Neural progenitor cell (in vitro differentiated cells): Measurements from ENCODE around the gene FOXJ3. TPM values are rescaled to one million over a fixed set of nuclear protein-coding genes. Genes with fewer than 3 reads are reported as not detected.

ENCODE experiments used
- DNase-seq: peaks from one replicate; pipeline ENCODE4 v3.0.0-alpha.2; 2016; ENCODE audit warnings: low spot score
- H2AFZ ChIP-seq: fragments of 200-600 bp; sonication (generic); replicated peaks from 2 replicates; pipeline ENCODE4 v1.6.1; 2016; ENCODE audit warnings: antibody characterized with exemption
- H3F3A ChIP-seq: fragments of 200-600 bp; sonication (generic); 2 replicates; pipeline ENCODE4 v1.6.1; 2016; ENCODE audit warnings: antibody characterized with exemption, low read depth
- H3K27ac ChIP-seq: fragments of 200-600 bp; sonication (generic); 2 replicates; pipeline ENCODE4 v1.5.1; 2016; ENCODE audit warnings: mild to moderate bottlenecking
- H3K27me3 ChIP-seq: fragments of 200-600 bp; sonication (generic); 2 replicates; pipeline ENCODE4 v1.6.1; 2016; ENCODE audit warnings: mild to moderate bottlenecking, moderate library complexity
- H3K36me3 ChIP-seq: fragments of 200-600 bp; sonication (generic); 2 replicates; pipeline ENCODE4 v1.5.1; 2016
- H3K4me1 ChIP-seq: fragments of 200-600 bp; sonication (generic); 2 replicates; pipeline ENCODE4 v1.6.1; 2016; ENCODE audit warnings: mixed run types
- H3K4me2 ChIP-seq: fragments of 200-600 bp; sonication (generic); 2 replicates; pipeline ENCODE4 v1.6.1; 2016
- H3K4me3 ChIP-seq: fragments of 200-600 bp; sonication (generic); 2 replicates; pipeline ENCODE4 v1.5.1; 2016
- H3K79me2 ChIP-seq: fragments of 200-600 bp; sonication (generic); 2 replicates; pipeline ENCODE4 v1.6.1; 2016; ENCODE audit warnings: low read depth
- H3K9ac ChIP-seq: fragments of 200-600 bp; sonication (generic); 2 replicates; pipeline ENCODE4 v1.6.1; 2016
- H3K9me3 ChIP-seq: fragments of 200-600 bp; sonication (generic); 2 replicates; pipeline ENCODE4 v1.5.1; 2016; ENCODE audit warnings: low read depth
- H4K20me1 ChIP-seq: fragments of 200-600 bp; sonication (generic); 2 replicates; pipeline ENCODE4 v1.6.1; 2016; ENCODE audit warnings: low read depth
- H3K27ac Mint-ChIP-seq: 3 replicates; pipeline ENCODE4 v1.8.0; 2021; ENCODE audit warnings: mixed read lengths
- H3K27me3 Mint-ChIP-seq: 2 replicates; pipeline ENCODE4 v1.8.0; 2022; ENCODE audit warnings: low read depth, mild to moderate bottlenecking, inconsistent platforms, moderate library complexity, mixed read lengths; ENCODE audit not compliant: insufficient read depth
- H3K36me3 Mint-ChIP-seq: 3 replicates; pipeline ENCODE4 v1.8.0; 2021; ENCODE audit warnings: mixed read lengths
- H3K4me1 Mint-ChIP-seq: 3 replicates; pipeline ENCODE4 v1.8.0; 2021; ENCODE audit warnings: mixed read lengths
- H3K4me3 Mint-ChIP-seq: 3 replicates; pipeline ENCODE4 v1.8.0; 2021; ENCODE audit warnings: mild to moderate bottlenecking, moderate library complexity, mixed read lengths
- H3K9me3 Mint-ChIP-seq: 3 replicates; pipeline ENCODE4 v1.8.0; 2020; ENCODE audit warnings: mixed read lengths
- EZH2 ChIP-seq: fragments of 200-600 bp; sonication (generic); IDR thresholded peaks from 2 replicates; pipeline ENCODE4 v1.6.1; 2017; ENCODE audit warnings: antibody characterized with exemption, mild to moderate bottlenecking, moderate library complexity
- EZH2phosphoT487 ChIP-seq: fragments of 200-600 bp; sonication (generic); IDR thresholded peaks from 2 replicates; pipeline ENCODE4 v1.6.1; 2017; ENCODE audit warnings: antibody characterized with exemption
- total RNA-seq: library from RNA; depleted of rRNA; stranded (reverse); fragments of >200 nt; gene quantifications from 2 replicates; pipeline ENCODE4 v1.2.3, GENCODE V29; 2015; ENCODE audit warnings: low replicate concordance
- TF ChIP-seq, protein P1 (sequence below): fragments of 200-600 bp; sonication (generic); IDR thresholded peaks from 2 replicates; pipeline ENCODE4 v1.5.1; 2017; ENCODE audit warnings: antibody characterized with exemption, mild to moderate bottlenecking

FOXJ3 gene
- total RNA-seq, 1 donor from 2014 or later, result 58.5 TPM

- no peak overlapping the region for H3K9ac ChIP-seq
- no peaks in the 10 kb centered on the region for H3K27me3 ChIP-seq
- H3K4me3 ChIP-seq, result no peak overlapping the region
- TF ChIP-seq, protein P1, sequence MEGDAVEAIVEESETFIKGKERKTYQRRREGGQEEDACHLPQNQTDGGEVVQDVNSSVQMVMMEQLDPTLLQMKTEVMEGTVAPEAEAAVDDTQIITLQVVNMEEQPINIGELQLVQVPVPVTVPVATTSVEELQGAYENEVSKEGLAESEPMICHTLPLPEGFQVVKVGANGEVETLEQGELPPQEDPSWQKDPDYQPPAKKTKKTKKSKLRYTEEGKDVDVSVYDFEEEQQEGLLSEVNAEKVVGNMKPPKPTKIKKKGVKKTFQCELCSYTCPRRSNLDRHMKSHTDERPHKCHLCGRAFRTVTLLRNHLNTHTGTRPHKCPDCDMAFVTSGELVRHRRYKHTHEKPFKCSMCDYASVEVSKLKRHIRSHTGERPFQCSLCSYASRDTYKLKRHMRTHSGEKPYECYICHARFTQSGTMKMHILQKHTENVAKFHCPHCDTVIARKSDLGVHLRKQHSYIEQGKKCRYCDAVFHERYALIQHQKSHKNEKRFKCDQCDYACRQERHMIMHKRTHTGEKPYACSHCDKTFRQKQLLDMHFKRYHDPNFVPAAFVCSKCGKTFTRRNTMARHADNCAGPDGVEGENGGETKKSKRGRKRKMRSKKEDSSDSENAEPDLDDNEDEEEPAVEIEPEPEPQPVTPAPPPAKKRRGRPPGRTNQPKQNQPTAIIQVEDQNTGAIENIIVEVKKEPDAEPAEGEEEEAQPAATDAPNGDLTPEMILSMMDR, result no peak
- TF ChIP-seq EZH2phosphoT487, result no peak
- no peak for TF ChIP-seq EZH2
- peaks cover 4% of the 10 kb centered on the region for H3K4me1 ChIP-seq
- H3K9me3 ChIP-seq, result no peaks in the 10 kb centered on the region
- H3K9me3 Mint-ChIP-seq, result no peaks in the 10 kb centered on the region
- H2AFZ ChIP-seq, result no peak overlapping the region
- peaks cover 100% of the 10 kb centered on the region for H4K20me1 ChIP-seq
- no peaks in the 10 kb centered on the region for H3K27me3 Mint-ChIP-seq
- no peak for DNase-seq
- no peaks in the 10 kb centered on the region for H3K36me3 ChIP-seq
- H3K36me3 Mint-ChIP-seq, result peaks cover 13% of the 10 kb centered on the region
- peaks cover 100% of the 10 kb centered on the region for H3K79me2 ChIP-seq
- no peak overlapping the region for H3K27ac ChIP-seq
- no peaks in the 10 kb centered on the region for H3F3A ChIP-seq
- peaks cover 21% of the 10 kb centered on the region for H3K4me1 Mint-ChIP-seq
- H3K27ac Mint-ChIP-seq, result no peak overlapping the region
- no peak overlapping the region for H3K4me3 Mint-ChIP-seq
- no peak overlapping the region for H3K4me2 ChIP-seq
Observed at GRCh38 chr1:42315500-42315899, 19.5 kb downstream of the FOXJ3 start.

GRCh38 chr1:42313970-42314369 is 21.1 kb downstream of the FOXJ3 start:
- Histone ChIP-seq H3K4me1 (peaks cover 4% of the 10 kb centered on the region), H3K9ac (no peak overlapping the region), H3K4me2 (no peak overlapping the region), H3K27ac (no peak overlapping the region), H3K9me3 (no peaks in the 10 kb centered on the region), H3K79me2 (peaks cover 100% of the 10 kb centered on the region), H2AFZ (no peak overlapping the region), H4K20me1 (peaks cover 95% of the 10 kb centered on the region), H3K27me3 (no peaks in the 10 kb centered on the region), H3F3A (no peaks in the 10 kb centered on the region), H3K4me3 (no peak overlapping the region), H3K36me3 (no peaks in the 10 kb centered on the region)
- Mint-ChIP-seq H3K27ac (no peak overlapping the region), H3K36me3 (peaks cover 23% of the 10 kb centered on the region), H3K4me1 (peaks cover 21% of the 10 kb centered on the region), H3K4me3 (no peak overlapping the region), H3K9me3 (no peaks in the 10 kb centered on the region), H3K27me3 (no peaks in the 10 kb centered on the region)
- DNase-seq, result no peak
- TF ChIP-seq EZH2 (no peak), EZH2phosphoT487 (no peak)
- TF ChIP-seq, protein P1, result no peak

- no peak overlapping the region for H3K4me3 Mint-ChIP-seq
- peaks cover 21% of the 10 kb centered on the region for H3K4me1 Mint-ChIP-seq
- no peak overlapping the region for H3K9ac ChIP-seq
- H3K4me2 ChIP-seq, result no peak overlapping the region
- peaks cover 4% of the 10 kb centered on the region for H3K4me1 ChIP-seq
- no peaks in the 10 kb centered on the region for H3K27me3 Mint-ChIP-seq
- H3K36me3 Mint-ChIP-seq, result peaks cover 26% of the 10 kb centered on the region
- DNase-seq, result no peak
- H3K36me3 ChIP-seq, result no peaks in the 10 kb centered on the region
- H3F3A ChIP-seq, result no peaks in the 10 kb centered on the region
- H3K4me3 ChIP-seq, result no peak overlapping the region
- H3K9me3 ChIP-seq, result no peaks in the 10 kb centered on the region
- no peak overlapping the region for H3K27ac Mint-ChIP-seq
- H3K9me3 Mint-ChIP-seq, result no peaks in the 10 kb centered on the region
- H3K79me2 ChIP-seq, result peaks cover 99% of the 10 kb centered on the region
- TF ChIP-seq EZH2, result no peak
- TF ChIP-seq, protein P1, result no peak
- H3K27ac ChIP-seq, result no peak overlapping the region
- H4K20me1 ChIP-seq, result peaks cover 83% of the 10 kb centered on the region
- H2AFZ ChIP-seq, result no peak overlapping the region
- no peaks in the 10 kb centered on the region for H3K27me3 ChIP-seq
Observed at GRCh38 chr1:42312576-42313212, 22.3 kb downstream of the FOXJ3 start.
